ENCODE results near the gene SYK. TPM values are rescaled to one million over a fixed set of nuclear protein-coding genes. Genes with fewer than 3 reads are reported as not detected.

The SYK gene
- total and polyA plus RNA-seq, 2 of the 4 experiments (the other 2 are of a cell fraction): not detected

DNA sequence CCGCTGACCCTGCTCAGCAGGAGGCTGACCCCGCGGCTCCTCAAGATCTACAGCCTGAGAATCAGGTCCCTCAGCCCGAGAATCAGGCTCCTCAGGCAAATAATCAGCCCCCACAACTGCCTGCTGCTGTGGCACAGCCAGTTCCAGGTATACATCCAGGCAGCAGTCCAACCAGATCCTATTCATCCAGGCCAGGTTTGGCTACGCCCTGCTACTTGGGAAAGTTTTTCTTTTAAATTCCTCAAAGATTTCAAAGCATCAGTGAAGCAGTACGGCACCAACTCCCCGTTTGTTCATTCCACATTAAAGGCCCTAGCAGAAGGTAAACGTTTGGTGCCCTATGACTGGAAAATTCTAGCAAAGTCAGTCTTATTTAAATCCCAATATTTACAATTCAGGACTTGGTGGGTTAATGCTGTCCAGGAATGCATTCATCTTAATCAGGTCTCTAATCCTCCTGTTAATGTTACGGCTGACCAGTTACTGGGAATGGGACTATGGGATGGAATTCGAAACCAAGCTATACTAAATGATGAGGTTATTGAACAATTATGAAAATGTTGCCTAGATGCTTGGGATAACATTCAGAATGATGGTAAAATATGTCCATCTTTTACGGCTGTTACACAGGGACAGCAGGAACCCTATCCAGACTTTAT is 102.3 kb downstream of the SYK start:
- no peak overlapping the region for H2BK15ac ChIP-seq (ENCODE audit: low read depth, low read length)
- in situ Hi-C loops (cut with MboI; ENCODE audit: low sequenced_read_pairs): no loop called here
- POLR2A ChIA-PET (ENCODE audit: unreplicated experiment): no interaction called here
- H3K4me2 ChIP-seq (ENCODE audit: low read depth, low read length): no peak overlapping the region
- no peak overlapping the region for H4K91ac ChIP-seq (ENCODE audit: insufficient read depth, low read depth, low read length)
- no peak for DNase-seq
- no peak overlapping the region for H3K14ac ChIP-seq (replicated peaks; ENCODE audit: low read depth, low read length)
- no peaks in the 10 kb centered on the region for H3K79me1 ChIP-seq (ENCODE audit: low read depth in 1 of 2, low read length in 2 of 2)
- BruUV-seq (replicated peaks): no TSS peak
- no peak for ATAC-seq (ENCODE audit: low read depth)
- H3K4me3 ChIP-seq (ENCODE audit: insufficient read depth, low read depth, low read length): no peak overlapping the region
- H2AK9ac ChIP-seq (replicated peaks; ENCODE audit: low read depth, low read length, poor library complexity): no peak overlapping the region
- no peak overlapping the region for H2BK20ac ChIP-seq (ENCODE audit: low read depth, low read length)
- intact Hi-C loops (cut with micrococcal nuclease): no loop called here
- CTCF ChIA-PET: no interaction called here
- no peaks in the 10 kb centered on the region for H4K20me1 ChIP-seq (ENCODE audit: insufficient read depth, low read length)
- no peak overlapping the region for H3K56ac ChIP-seq (ENCODE audit: extremely low read depth, insufficient read depth, low read length)
- H4K5ac ChIP-seq (ENCODE audit: low read depth, low read length): no peak overlapping the region
- H3K4ac ChIP-seq (ENCODE audit: low read depth, low read length): no peak overlapping the region
- no peak overlapping the region for H3K18ac ChIP-seq (ENCODE audit: low read depth, low read length)
- TF ChIP-seq RCOR1 (IDR thresholded peaks at IDR 0.05; ENCODE audit: insufficient replicate concordance, low read length): no peak
- no peak for TF ChIP-seq RFX5 (IDR thresholded peaks at IDR 0.05; ENCODE audit: low read depth, low read length)
- no peak for TF ChIP-seq SMC3 (IDR thresholded peaks at IDR 0.05; ENCODE audit: low read depth, low read length)
- no peak for TF ChIP-seq CHD1 (IDR thresholded peaks at IDR 0.05; ENCODE audit: low read depth, low read length)
- no peak for TF ChIP-seq MXI1 (IDR thresholded peaks at IDR 0.05; ENCODE audit: borderline replicate concordance, low read depth, low read length)
- TF ChIP-seq, protein P1, sequence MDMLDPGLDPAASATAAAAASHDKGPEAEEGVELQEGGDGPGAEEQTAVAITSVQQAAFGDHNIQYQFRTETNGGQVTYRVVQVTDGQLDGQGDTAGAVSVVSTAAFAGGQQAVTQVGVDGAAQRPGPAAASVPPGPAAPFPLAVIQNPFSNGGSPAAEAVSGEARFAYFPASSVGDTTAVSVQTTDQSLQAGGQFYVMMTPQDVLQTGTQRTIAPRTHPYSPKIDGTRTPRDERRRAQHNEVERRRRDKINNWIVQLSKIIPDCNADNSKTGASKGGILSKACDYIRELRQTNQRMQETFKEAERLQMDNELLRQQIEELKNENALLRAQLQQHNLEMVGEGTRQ (IDR thresholded peaks at IDR 0.05; ENCODE audit: low read depth, low read length): no peak
- no peak for TF ChIP-seq CEBPB (IDR thresholded peaks at IDR 0.05; ENCODE audit: low read depth, low read length)
- no peak for TF ChIP-seq MAFK (IDR thresholded peaks at IDR 0.05; ENCODE audit: low read depth, low read length)
- TF ChIP-seq FOS (IDR thresholded peaks at IDR 0.05; ENCODE audit: low read depth, low read length): no peak
- TF ChIP-seq RAD21 (IDR thresholded peaks at IDR 0.05; ENCODE audit: low read length): no peak
- TF ChIP-seq, protein P2, sequence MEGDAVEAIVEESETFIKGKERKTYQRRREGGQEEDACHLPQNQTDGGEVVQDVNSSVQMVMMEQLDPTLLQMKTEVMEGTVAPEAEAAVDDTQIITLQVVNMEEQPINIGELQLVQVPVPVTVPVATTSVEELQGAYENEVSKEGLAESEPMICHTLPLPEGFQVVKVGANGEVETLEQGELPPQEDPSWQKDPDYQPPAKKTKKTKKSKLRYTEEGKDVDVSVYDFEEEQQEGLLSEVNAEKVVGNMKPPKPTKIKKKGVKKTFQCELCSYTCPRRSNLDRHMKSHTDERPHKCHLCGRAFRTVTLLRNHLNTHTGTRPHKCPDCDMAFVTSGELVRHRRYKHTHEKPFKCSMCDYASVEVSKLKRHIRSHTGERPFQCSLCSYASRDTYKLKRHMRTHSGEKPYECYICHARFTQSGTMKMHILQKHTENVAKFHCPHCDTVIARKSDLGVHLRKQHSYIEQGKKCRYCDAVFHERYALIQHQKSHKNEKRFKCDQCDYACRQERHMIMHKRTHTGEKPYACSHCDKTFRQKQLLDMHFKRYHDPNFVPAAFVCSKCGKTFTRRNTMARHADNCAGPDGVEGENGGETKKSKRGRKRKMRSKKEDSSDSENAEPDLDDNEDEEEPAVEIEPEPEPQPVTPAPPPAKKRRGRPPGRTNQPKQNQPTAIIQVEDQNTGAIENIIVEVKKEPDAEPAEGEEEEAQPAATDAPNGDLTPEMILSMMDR (conservative IDR thresholded peaks at IDR 0.05; ENCODE audit: low read depth, low read length): no peak
- TF ChIP-seq, protein P3, sequence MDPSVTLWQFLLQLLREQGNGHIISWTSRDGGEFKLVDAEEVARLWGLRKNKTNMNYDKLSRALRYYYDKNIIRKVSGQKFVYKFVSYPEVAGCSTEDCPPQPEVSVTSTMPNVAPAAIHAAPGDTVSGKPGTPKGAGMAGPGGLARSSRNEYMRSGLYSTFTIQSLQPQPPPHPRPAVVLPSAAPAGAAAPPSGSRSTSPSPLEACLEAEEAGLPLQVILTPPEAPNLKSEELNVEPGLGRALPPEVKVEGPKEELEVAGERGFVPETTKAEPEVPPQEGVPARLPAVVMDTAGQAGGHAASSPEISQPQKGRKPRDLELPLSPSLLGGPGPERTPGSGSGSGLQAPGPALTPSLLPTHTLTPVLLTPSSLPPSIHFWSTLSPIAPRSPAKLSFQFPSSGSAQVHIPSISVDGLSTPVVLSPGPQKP (IDR thresholded peaks at IDR 0.05; ENCODE audit: borderline replicate concordance, low read depth, low read length): no peak
- TF ChIP-seq BHLHE40 (IDR thresholded peaks at IDR 0.05; ENCODE audit: low read depth, low read length): no peak
- TF ChIP-seq MAZ (IDR thresholded peaks at IDR 0.05; ENCODE audit: borderline replicate concordance, low read depth, low read length): no peak
- TF ChIP-seq POLR2A (IDR thresholded peaks at IDR 0.05; ENCODE audit: low read depth, low read length): no peak
- TF ChIP-seq NFE2L2 (IDR thresholded peaks at IDR 0.05; ENCODE audit: low read depth, low read length): no peak
- peaks cover 2% of the 10 kb centered on the region; the same call in 1 of the 2 replicates for H3K4me1 ChIP-seq (ENCODE audit: control insufficient read depth, insufficient read depth, low read length)
- no peak overlapping the region for H4K8ac ChIP-seq (ENCODE audit: low read depth in 2 of 2, low read length in 2 of 2)
- dilution Hi-C loops (cut with HindIII; ENCODE audit: low sequenced_read_pairs, unreplicated experiment): no loop called here
- no peak overlapping the region for H2AFZ ChIP-seq (replicated peaks; ENCODE audit: low read length, poor library complexity)
- no peak overlapping the region for H3K9ac ChIP-seq (ENCODE audit: low read depth, low read length)
- H2AK5ac ChIP-seq (ENCODE audit: low read depth, low read length): no peak overlapping the region
- H2BK5ac ChIP-seq (ENCODE audit: low read depth, low read length, poor library complexity, severe bottlenecking): no peak overlapping the region
- 0 out of 2 replicates have a peak, but pooled peaks cover 3% of the 10 kb centered on the region for H3K9me1 ChIP-seq (ENCODE audit: insufficient read depth, low read length)
- 72% methylated on average over 5 of the region's 11 CpGs; no CpG with 5 or more reads in 1 of the 2 experiments for WGBS, 2 experiments (ENCODE audit: extremely low coverage in 2 of 2, insufficient read length in 1 of 2)
- H3K27ac ChIP-seq (ENCODE audit: insufficient read depth, low read length): no peak overlapping the region
- peaks cover 8% of the 10 kb centered on the region for H3K9me3 ChIP-seq (ENCODE audit: control insufficient read depth, insufficient read depth, low read length)
- peaks cover 2% of the 10 kb centered on the region for H3K27me3 ChIP-seq (ENCODE audit: control insufficient read depth, insufficient read depth, low read length)
- no peak overlapping the region for H2BK120ac ChIP-seq (ENCODE audit: low read depth, low read length)
- H3K36me3 ChIP-seq (ENCODE audit: control insufficient read depth, insufficient read depth, low read length): no peaks in the 10 kb centered on the region
- no peak overlapping the region for H3K23ac ChIP-seq (ENCODE audit: low read depth, low read length)
